PC-3 (cell line): Measurements from ENCODE around the gene IRF2. TPM values are rescaled to one million over a fixed set of nuclear protein-coding genes. Genes with fewer than 3 reads are reported as not detected.

ENCODE experiments used
- ATAC-seq: fragments of 200-7000 bp; cut with Tn5 transposase; 2 replicates; pipeline ENCODE4 v1.9.1; 2020; ENCODE audit warnings: mild to moderate bottlenecking, moderate library complexity
- BruUV-seq: library from RNA; stranded (reverse); fragments of 400-500 nt; replicated peaks from 2 replicates; lab custom pipeline; 2021; lab: Mats Ljungman, UMichigan
- CTCF ChIA-PET: fragments of 300-600 bp; sonication (Branson Sonifier 250); formaldehyde crosslinking; loops from one replicate; lab custom pipeline; 2022; ENCODE audit warnings: antibody characterized with exemption; lab: Charles Lee
- POLR2A ChIA-PET: fragments of 300-600 bp; sonication (Branson Sonifier 250); formaldehyde crosslinking; loops from one replicate; lab custom pipeline; 2022; ENCODE audit warnings: antibody characterized with exemption; ENCODE audit not compliant: unreplicated experiment; lab: Charles Lee
- DNase-seq: peaks from one replicate; pipeline ENCODE4 v3.0.0-alpha.2; 2015
- H2AFZ ChIP-seq: fragments of 300-600 bp; sonication (generic); 2 replicates; pipeline ENCODE4 v1.6.0; 2016; ENCODE audit warnings: antibody characterized with exemption, low read length
- H3F3A ChIP-seq: fragments of 300-600 bp; sonication (generic); one replicate; pipeline ENCODE4 v1.6.0; 2017; ENCODE audit warnings: antibody characterized with exemption, low read length, control low read depth, mild to moderate bottlenecking; ENCODE audit not compliant: unreplicated experiment
- H3K27ac ChIP-seq: fragments of 300-600 bp; sonication (generic); 2 replicates; pipeline ENCODE4 v1.5.1; 2016; ENCODE audit warnings: mild to moderate bottlenecking, low read length
- H3K27me3 ChIP-seq: fragments of 300-600 bp; sonication (generic); 2 replicates; pipeline ENCODE4 v1.6.1; 2016; ENCODE audit warnings: low read length, mixed read lengths
- H3K36me3 ChIP-seq: fragments of 300-600 bp; sonication (generic); 2 replicates; pipeline ENCODE4 v1.6.1; 2016; ENCODE audit warnings: low read depth, mixed run types, low read length, mixed read lengths
- H3K4me1 ChIP-seq: fragments of 300-600 bp; sonication (generic); 2 replicates; pipeline ENCODE4 v1.5.1; 2016; ENCODE audit warnings: low read length; ENCODE audit not compliant: insufficient read depth
- H3K4me2 ChIP-seq: fragments of 300-600 bp; sonication (generic); 2 replicates; pipeline ENCODE4 v1.6.0; 2016; ENCODE audit warnings: low read length
- H3K4me3 ChIP-seq: fragments of 300-600 bp; sonication (generic); 2 replicates; pipeline ENCODE4 v1.5.1; 2016; ENCODE audit warnings: mild to moderate bottlenecking, low read length, mixed read lengths
- H3K79me2 ChIP-seq: fragments of 300-600 bp; sonication (generic); 2 replicates; pipeline ENCODE4 v1.6.1; 2017; ENCODE audit warnings: low read length, mixed read lengths
- H3K9ac ChIP-seq: fragments of 300-600 bp; sonication (generic); 2 replicates; pipeline ENCODE4 v1.6.0; 2016; ENCODE audit warnings: mild to moderate bottlenecking, low read length
- H3K9me2 ChIP-seq: fragments of 300-600 bp; sonication (generic); replicated peaks from 2 replicates; pipeline ENCODE4 v1.6.1; 2016; ENCODE audit warnings: mixed run types, low read length, mixed read lengths
- H3K9me3 ChIP-seq: fragments of 300-600 bp; sonication (generic); 2 replicates; pipeline ENCODE4 v1.6.1; 2016; ENCODE audit warnings: low read length, mixed read lengths
- H4K20me1 ChIP-seq: fragments of 300-600 bp; sonication (generic); 2 replicates; pipeline ENCODE4 v1.6.1; 2016; ENCODE audit warnings: low read length, mixed read lengths
- CTCF ChIP-seq: fragments of 300-600 bp; sonication (generic); conservative IDR thresholded peaks from 2 replicates; pipeline ENCODE4 v1.5.1; 2017; ENCODE audit warnings: antibody characterized with exemption, low read depth, mild to moderate bottlenecking, low read length
- EZH2 ChIP-seq: fragments of 300-600 bp; sonication (generic); IDR thresholded peaks from one replicate; pipeline ENCODE4 v1.6.1; 2017; ENCODE audit warnings: antibody characterized with exemption, mild to moderate bottlenecking, low read length; ENCODE audit not compliant: unreplicated experiment
- EZH2phosphoT487 ChIP-seq: fragments of 300-600 bp; sonication (generic); IDR thresholded peaks from 2 replicates; pipeline ENCODE4 v1.6.1; 2018; ENCODE audit warnings: mild to moderate bottlenecking, antibody characterized with exemption, low read length, borderline replicate concordance
- intact Hi-C: fragments of 100-400 bp; cut with micrococcal nuclease; formaldehyde crosslinking; loops from 2 replicates; pipeline ENCODE4 v1.9.0; 2023
- total RNA-seq: library from RNA; depleted of rRNA; stranded (reverse); fragments of >200 nt; gene quantifications from 2 replicates; pipeline ENCODE4 v1.2.3, GENCODE V29; 2014

IRF2 gene
- total RNA-seq, 1 experiment from 2014 or later: 7.7 TPM

GRCh38 chr4:184424993-184425758, 49.2 kb downstream of the IRF2 start:
- H3K36me3 ChIP-seq: no peaks in the 10 kb centered on the region
- no peak overlapping the region for H3K9ac ChIP-seq
- H4K20me1 ChIP-seq: no peaks in the 10 kb centered on the region
- H3K9me3 ChIP-seq: no peaks in the 10 kb centered on the region
- no peak overlapping the region for H3K4me3 ChIP-seq
- ChIA-PET CTCF (no interaction called here), POLR2A (no interaction called here)
- no peak for DNase-seq
- no peak overlapping the region for H3K27ac ChIP-seq
- H3K4me1 ChIP-seq: peaks cover 8% of the 10 kb centered on the region
- no peak overlapping the region for H2AFZ ChIP-seq
- no peaks in the 10 kb centered on the region for H3K9me2 ChIP-seq
- no TSS peak for BruUV-seq
- no peaks in the 10 kb centered on the region for H3F3A ChIP-seq
- H3K79me2 ChIP-seq: no peaks in the 10 kb centered on the region; the same call in 1 of the 2 replicates
- H3K4me2 ChIP-seq: no peak overlapping the region
- TF ChIP-seq CTCF (no peak), EZH2phosphoT487 (no peak), EZH2 (no peak)
- H3K27me3 ChIP-seq: no peaks in the 10 kb centered on the region
- intact Hi-C loops: no loop called here
- ATAC-seq: no peak

DNA sequence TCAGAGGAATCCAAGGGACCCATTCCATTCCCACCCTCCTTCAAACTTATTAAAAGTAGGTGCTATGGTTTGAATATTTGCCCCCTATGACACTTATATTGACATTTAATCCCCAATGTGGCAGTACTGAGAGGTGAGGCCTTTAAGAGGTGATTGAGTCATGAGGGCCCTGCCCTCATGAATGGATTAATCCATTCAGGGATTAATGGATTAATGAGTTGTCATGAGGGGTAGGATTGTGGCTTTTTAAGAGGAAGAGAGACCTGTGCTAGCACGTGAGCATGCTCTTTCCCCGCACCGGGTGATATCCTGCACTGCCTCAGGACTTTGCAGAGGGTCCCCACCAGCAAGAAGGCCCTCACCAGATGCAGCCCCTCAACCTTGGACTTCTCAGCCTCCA, 50.1 kb downstream of the IRF2 start:
- POLR2A ChIA-PET: no interaction called here
- no peaks in the 10 kb centered on the region; the same call in 1 of the 2 replicates for H3K79me2 ChIP-seq

More for the DNA sequence above, 50.1 kb downstream of the IRF2 start:
- intact Hi-C loops: no loop called here
- no peak overlapping the region for H3K4me2 ChIP-seq
- no peak overlapping the region for H3K9ac ChIP-seq
- ATAC-seq (no peak), DNase-seq (no peak)
- TF ChIP-seq EZH2 (no peak), EZH2phosphoT487 (no peak), CTCF (no peak)
- peaks cover 8% of the 10 kb centered on the region for H3K4me1 ChIP-seq
- no peak overlapping the region for H3K4me3 ChIP-seq
- no peak overlapping the region for H2AFZ ChIP-seq
- BruUV-seq: no TSS peak
- CTCF ChIA-PET: no interaction called here
- no peaks in the 10 kb centered on the region for H3K9me2 ChIP-seq
- H3K36me3 ChIP-seq: no peaks in the 10 kb centered on the region
- no peaks in the 10 kb centered on the region for H4K20me1 ChIP-seq
- no peak overlapping the region for H3K27ac ChIP-seq
- H3K9me3 ChIP-seq: no peaks in the 10 kb centered on the region
- no peaks in the 10 kb centered on the region for H3K27me3 ChIP-seq
- no peaks in the 10 kb centered on the region for H3F3A ChIP-seq
